GM12873 (cell line): ENCODE data around the gene KATNBL1.

Experiments
- CTCF ChIP-seq: IDR thresholded peaks from 2 replicates; pipeline ENCODE4 v1.5.1; 2012; ENCODE audit warnings: low read depth, mild to moderate bottlenecking, moderate library complexity, low read length, control low read depth; ENCODE audit not compliant: insufficient read depth; ENCODE audit errors: missing control alignments

The KATNBL1 gene

GRCh38 chr15:34124651-34125050, 85.2 kb downstream of the KATNBL1 start:
- TF ChIP-seq CTCF = no peak

DNA sequence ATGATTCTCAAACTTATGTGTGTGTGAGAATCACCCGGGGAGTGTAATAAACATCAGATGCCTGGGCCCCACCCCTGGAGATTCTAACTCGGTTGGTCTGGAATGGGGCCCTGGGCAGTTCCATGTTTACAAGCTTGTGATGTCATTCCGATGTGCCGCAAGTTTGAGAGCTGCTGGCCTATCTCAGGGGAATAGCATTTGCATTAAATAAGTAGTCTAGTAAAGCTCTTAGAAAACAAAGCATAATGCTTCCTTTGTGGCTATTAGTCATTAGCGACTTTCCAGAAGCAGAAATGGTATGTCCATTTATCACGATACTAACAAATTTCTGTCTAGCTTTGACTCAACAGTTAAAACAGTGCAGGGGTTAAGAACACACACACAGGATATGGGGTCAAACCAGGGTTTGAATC, 87.1 kb downstream of the KATNBL1 start:
- no peak for TF ChIP-seq CTCF

- no peak for TF ChIP-seq CTCF
These were observed 90.6 kb downstream of the KATNBL1 start for GRCh38 chr15:34119291-34119690.

DNA sequence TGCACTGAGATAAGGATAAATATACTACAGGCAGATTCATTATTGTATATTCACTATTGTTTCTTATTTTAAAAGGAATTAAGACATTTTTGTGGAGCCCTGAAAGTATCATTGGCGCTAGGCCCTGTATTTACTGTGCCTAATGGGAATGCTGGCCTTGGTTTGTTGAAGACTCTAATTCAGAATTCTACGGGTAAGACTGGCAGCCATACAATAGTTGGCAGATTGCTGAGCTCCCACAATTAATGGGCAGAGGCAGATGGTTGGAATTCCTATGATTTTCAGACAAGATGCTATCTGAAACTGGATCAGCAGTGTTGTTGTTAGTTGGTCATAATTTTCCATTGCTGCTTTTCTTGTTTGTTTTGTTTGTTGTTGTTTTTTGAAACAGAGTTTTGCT, 93.3 kb downstream of the KATNBL1 start:
- TF ChIP-seq CTCF = no peak

DNA sequence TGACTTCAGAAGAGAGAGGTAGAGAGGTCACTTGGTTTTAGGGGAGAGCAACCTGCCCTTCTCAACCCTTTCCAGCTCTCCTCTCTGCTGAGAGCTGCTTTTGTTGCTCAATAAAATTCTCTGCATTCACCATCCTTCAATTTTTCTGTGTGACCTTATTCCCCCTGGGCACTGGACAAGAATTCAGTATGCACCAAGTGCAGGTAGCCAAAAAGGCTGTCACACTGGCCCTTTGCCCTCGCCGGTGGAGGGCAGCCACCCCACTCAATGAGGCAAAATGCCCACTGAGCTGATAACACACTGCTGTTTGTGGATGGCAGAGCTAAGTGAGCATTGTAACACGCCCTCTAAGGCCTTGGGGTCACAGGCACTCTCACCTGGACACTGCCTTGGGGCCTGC, 95.2 kb downstream of the KATNBL1 start:
- no peak for TF ChIP-seq CTCF

DNA sequence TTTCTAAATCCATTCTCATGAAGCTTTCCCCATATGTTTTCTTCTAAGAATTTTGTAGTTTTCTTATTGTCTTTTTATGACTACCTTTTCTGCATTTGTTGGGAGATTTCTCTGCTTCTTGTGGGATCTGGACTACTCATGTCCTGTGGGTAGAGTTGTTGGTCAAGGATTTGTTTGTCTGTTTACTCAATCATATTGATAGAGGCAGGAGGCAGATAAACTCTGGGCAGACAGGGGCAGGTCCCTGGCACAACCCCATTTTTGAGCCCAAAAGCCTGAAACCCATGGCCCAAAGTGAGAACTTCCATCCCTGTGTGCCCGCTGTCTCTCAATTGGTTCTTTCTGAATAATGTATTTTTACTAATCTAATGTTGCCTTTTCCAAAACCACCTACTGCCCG, 95.7 kb downstream of the KATNBL1 start:
- no peak for TF ChIP-seq CTCF

GRCh38 chr15:34111488-34111887, 98.4 kb downstream of the KATNBL1 start:
- no peak for TF ChIP-seq CTCF
